HG03025 (cell line): ENCODE results near the gene SGPP2.

Experiments used
- ATAC-seq: cut with Tn5 transposase; IDR thresholded peaks from one replicate; pipeline ENCODE4 v1.9.1; 2021; ENCODE audit warnings: mild to moderate bottlenecking, moderate library complexity; ENCODE audit not compliant: unreplicated experiment, low FRiP score

The SGPP2 gene

DNA sequence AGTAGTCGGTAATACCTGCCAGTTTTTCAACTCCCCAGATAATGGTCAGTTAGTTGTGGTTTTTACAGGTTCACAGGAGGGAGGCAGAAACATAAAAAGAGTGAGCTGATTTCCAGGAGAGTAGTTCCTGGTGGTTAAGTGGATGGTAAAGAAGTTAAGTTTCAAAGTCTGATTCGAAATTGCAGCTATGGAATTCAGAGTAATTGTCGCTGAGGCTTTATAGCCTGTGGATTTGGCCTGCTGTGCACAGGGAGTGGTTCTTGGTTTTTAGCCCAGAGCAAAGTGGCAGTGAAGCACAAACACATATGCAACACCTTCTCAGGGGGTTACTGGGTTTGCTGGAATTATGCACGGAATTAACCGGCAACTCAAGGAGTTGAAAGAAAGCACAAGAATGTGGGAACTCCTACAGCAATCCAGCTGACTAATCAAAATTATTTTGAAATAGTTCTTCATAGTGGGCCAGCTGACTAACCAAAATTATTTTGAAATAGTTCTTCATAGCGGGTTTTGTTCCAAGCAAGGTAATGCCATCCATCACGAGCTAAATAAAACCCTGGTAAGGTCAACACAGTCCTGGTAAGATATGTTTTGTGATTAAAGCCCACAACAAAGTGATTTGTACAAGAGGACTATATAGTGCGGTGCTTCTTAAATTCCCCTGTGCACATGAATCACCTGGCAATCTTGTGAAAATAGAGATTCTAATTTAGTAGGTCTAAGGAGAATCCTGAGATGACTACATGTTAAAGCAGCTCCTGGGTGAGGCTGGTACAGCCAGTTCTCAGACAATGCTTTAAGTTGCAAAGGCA, 94.4 kb downstream of the SGPP2 start:
- ATAC-seq = no peak

DNA sequence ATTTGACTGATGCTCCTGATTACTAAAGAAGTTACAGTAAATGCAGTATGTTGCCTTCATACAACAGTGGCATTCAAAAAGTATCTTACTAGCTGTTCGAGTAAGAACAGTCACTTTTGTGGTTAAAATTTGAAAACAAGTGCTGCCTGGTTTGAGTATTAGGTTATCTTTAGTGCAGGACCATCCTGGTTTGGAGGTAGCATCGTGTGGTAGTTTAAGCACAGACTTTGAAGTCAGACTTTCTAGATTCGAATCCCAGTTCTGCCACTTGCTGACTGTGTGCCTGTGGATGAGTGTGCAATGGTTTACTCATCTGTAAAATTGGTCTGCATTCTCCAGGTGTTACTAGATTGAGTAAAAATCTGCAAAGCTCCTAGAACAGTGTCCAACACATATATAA, 96.8 kb downstream of the SGPP2 start:
- ATAC-seq = peak; percentile 72

DNA sequence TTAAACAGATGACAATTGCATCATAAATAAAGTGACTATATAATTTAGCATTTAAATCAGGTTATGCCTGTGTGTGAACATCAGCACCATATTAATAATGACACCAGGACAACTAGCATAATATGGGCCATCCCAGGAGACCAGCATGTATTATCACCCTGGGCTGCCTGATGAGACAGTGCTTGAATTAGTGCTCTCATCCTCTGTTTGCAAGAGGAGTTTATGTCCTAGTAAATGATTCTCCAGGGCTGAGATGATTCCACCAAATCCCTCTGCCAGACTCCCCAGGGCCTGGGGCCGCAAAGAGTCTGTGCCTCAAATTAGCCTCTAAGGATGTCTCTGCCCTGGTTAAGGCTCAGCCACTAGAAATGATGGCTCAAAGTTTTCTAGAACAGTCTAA, 97.7 kb downstream of the SGPP2 start:
- no peak for ATAC-seq

GRCh38 chr2:222523783-222524544, 99.6 kb downstream of the SGPP2 start:
- peak; percentile 27 for ATAC-seq

DNA sequence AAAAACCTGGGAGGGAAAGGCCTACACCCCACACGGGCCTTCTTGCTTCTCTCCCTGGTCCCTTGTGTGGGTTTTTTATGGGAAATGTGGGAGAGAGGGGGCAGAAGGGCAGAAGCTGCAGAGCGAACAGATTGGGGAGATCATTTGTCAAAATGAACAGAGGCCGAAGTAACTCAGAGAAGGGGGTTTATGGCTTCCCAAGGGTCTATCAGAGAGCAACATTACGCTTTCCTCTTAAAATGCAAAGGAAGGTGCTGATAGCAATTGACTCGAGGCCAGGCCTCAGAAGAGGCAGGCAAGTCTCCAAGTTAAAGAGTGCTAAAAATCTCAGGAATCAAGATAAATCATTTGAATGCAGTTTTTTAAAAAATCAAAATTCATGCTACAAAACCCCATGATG, 101.5 kb downstream of the SGPP2 start:
- no peak for ATAC-seq

- peak; percentile 40 for ATAC-seq
Measured at GRCh38 chr2:222526480-222527277, 102.3 kb downstream of the SGPP2 start.

DNA sequence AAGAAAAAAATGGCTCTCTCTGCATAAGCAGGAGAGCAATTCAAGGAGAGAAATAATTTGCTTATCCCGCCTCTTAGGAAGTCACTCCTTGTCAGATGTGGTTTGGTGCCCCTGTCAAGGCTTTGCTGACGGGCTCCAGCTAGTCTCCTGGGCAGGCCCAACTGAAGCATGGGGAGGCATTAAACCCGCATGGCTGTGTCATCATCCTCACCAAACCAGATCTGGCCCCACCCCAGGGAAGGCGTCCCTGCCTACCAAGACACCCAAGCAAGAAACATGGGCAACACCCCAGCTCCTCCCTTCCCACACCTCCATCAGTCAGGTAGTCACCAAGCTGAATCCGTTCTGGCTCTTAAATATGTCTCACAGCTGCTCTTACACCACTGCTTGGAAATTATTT, 108.0 kb downstream of the SGPP2 start:
- ATAC-seq = no peak

GRCh38 chr2:222535477-222535876, 111.1 kb downstream of the SGPP2 start:
- no peak for ATAC-seq

DNA sequence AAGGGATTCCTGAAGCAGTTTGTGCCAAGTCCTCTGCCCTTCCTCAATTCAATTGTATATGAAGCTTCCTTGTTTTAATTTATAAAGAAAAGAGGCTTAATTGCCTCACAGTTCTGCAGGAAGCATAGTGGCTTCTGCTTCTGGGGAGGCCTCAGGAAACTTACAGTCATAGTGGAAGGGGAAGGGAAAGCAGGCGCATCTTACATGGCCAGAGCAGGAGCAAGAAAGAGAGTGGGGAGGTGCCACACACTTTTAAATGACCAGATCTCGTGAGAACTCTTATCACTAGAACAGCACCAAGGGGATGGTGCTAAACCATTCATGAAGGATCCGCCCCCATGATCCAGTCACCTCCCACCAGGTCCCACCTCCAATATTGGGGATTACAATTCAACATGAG, 114.2 kb downstream of the SGPP2 start:
- peak; percentile 64 for ATAC-seq

DNA sequence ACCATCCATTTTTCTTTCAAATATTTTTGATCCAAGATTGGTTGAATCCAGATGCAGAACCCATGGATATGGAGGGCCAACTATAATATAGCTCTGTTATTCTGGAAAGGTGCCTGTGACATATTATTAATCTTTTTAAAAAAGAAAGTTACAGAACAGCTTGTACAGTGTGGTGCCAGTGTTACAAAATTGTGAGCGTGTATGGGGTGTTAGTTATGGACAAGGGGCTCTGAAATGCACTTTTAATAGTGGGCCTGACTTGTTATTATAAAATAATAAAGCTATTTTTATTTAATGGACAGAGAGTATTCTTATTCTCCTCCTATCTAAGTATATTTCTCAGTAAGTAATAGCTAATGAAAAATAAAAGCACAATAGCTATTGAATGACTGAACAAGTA, 120.3 kb downstream of the SGPP2 start:
- ATAC-seq = no peak

- ATAC-seq = no peak
Measured at GRCh38 chr2:222545823-222546795, 121.8 kb downstream of the SGPP2 start.

DNA sequence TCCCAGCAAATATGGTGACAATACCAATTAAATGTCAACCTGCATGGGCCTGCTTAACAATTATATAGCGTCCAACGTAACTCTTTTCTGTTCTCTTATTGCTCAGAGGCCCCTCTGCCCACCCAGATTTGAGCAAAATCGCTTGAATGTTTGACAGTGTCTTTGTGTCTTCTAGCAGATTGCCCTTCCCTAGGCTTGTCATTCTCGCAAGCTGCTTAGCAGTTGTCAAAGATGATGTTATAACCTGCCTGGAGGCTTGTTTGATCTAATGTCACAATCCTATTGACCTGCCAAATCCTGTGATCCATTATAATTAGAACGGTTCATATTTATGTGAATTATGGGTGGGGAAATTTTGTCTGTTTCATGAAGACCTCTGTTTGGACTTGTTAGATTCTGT, 122.7 kb downstream of the SGPP2 start:
- no peak for ATAC-seq

DNA sequence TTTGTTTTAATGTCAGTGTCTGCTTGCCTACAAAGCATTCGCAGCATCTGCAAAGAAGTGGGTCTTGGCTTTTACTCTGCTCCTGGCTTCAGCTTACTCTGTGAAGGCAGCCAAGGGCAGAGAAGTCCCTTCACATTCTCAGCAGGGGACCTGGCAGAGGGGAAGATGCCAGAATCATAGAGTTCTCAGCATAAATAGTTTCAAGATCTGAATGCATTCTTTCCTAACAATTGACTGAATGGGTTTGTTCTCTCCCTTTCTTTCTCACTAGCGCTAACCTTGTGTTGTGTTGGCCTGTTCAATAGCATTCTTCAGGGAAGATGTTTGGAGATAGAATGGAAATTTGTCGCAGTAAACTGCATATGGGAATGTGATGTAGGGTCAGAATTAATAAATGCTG, 124.6 kb downstream of the SGPP2 start:
- no peak for ATAC-seq

GRCh38 chr2:222554517-222554916, 130.2 kb downstream of the SGPP2 start:
- no peak for ATAC-seq

GRCh38 chr2:222561151-222561550, 136.8 kb downstream of the SGPP2 start:
- ATAC-seq = no peak

DNA sequence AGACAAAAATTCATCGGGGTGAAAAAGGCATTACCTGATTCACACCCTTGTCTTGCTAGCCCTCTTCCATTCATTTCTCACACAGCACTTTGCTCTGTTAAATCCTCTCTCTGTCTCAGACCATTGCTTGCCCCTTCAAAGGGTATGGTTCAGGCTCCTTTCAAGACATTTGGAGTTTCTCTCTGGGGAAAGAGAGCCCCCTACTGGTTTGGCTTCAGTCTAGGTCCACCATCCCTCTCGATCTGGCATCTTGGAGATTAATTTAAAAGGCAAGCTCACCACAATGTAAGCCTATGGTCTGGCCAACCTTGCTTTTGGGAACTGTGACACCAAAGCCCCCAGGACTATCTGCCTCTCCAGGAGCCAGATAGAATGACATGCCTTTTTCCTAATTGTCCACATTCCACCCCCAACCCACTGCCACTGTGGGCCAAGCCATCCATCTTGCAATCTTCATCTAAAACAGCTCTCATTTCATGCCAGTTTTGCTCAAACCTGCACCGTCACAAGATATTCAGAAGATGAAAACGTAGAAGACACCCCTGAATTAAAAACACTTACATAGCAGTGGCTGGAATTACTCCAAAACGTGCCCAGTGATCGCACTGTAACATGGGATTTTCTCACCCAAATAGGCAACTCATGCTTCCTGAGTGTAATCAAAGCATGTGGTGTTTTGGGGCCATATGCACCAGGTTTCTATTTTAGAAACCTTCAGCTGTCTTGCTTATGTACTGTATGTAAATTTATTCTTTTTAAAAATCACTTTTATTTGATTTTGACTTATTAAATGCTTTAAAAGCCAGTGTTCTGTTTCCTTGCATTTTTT, 137.7 kb downstream of the SGPP2 start:
- peak; percentile 84 for ATAC-seq

- ATAC-seq = no peak
Measured at GRCh38 chr2:222563106-222563718, 138.9 kb downstream of the SGPP2 start.

- ATAC-seq = no peak
Measured at GRCh38 chr2:222563936-222564335, 139.6 kb downstream of the SGPP2 start.

DNA sequence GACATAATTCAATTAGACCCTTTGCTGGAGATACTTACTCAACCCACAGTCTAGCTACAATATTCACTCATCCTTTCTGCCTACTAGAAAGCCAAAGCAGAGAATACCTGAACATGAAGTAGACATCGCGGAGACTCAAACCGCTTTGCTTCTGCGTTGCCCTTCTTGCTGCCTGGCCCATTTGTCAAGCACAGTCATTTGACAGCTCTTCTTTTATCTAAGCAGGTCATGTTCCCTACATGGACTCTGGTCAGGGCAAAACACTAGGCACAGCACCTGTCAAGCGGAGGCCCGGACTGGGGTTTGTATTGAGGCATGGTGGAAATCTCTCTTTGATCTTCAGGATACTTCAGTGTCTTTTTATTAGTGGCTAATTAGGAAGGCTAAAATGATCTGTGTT, 141.9 kb downstream of the SGPP2 start:
- ATAC-seq = no peak
